ENCODE data around the gene FAM186B.

DNA sequence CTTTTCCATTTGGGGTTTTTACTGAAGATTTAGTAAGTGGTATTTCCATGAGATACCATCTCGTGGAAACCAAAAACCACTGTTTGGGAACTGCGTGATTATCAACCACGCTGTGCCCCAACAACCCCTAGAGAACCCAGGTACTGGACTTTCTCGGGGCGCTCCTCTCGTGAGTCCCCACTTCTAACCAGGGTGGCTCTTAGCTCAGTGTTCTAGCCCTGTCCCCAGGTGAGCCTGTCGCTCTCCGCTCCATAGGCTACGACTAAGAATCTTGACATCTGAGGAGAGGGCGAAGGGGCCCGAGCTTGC, 38.2 kb downstream of the FAM186B start:
- TF ChIP-seq CTCF (IDR thresholded peaks at IDR 0.05) (no peak), EZH2 (IDR thresholded peaks at IDR 0.05) (no peak)
